K562 (cell line): ENCODE measurements around the gene DRC1. TPM values are rescaled to one million over a fixed set of nuclear protein-coding genes. Genes with fewer than 3 reads are reported as not detected.
A peak's percentile ranks its signal among the peaks of the same experiment; 100 is the strongest.

Source experiments
- ATF1 ChIP-seq, 2 experiments: fragments of 450-650 bp in 1 of 2; IDR thresholded peaks; 2 replicates each; pipeline ENCODE4 v1.6.1; 2016; ENCODE audit warnings: missing compliant biosample characterization in 1 of 2, missing genetic modification characterization in 1 of 2
- CBFB ChIP-seq: sonication (generic); formaldehyde crosslinking; IDR thresholded peaks from 2 replicates; pipeline ENCODE4 v1.4.0; 2020; ENCODE audit warnings: mild to moderate bottlenecking, missing genetic modification reagents
- CREM ChIP-seq: IDR thresholded peaks from 2 replicates; pipeline ENCODE4 v1.6.1; 2014; ENCODE audit warnings: antibody characterized with exemption, low read depth
- DNMT1 ChIP-seq: fragments of 450-650 bp; IDR thresholded peaks from 2 replicates; pipeline ENCODE4 v1.6.1; 2016; ENCODE audit warnings: antibody characterized with exemption, mild to moderate bottlenecking
- DPF2 ChIP-seq: fragments of 450-650 bp; IDR thresholded peaks from 2 replicates; pipeline ENCODE4 v1.6.1; 2016
- EP400 ChIP-seq: fragments of 450-650 bp; IDR thresholded peaks from 2 replicates; pipeline ENCODE4 v1.6.1; 2017; ENCODE audit warnings: antibody characterized with exemption, mild to moderate bottlenecking, moderate library complexity
- ETV1 ChIP-seq: fragments of 450-650 bp; conservative IDR thresholded peaks from 2 replicates; pipeline ENCODE4 v1.6.1; 2016; ENCODE audit warnings: missing genetic modification characterization, control low read depth, low read depth, missing compliant biosample characterization
- FOXJ2 ChIP-seq: fragments of 200-800 bp; sonication (Bioruptor generic); IDR thresholded peaks from 2 replicates; pipeline ENCODE4 v1.6.1; 2016; ENCODE audit warnings: missing genetic modification characterization, missing compliant biosample characterization
- HMG20B ChIP-seq: fragments of 250-450 bp; sonication (Bioruptor Pico); IDR thresholded peaks from 2 replicates; pipeline ENCODE4 v1.5.0; 2021; ENCODE audit warnings: mild to moderate bottlenecking
- HNRNPH1 ChIP-seq: fragments of 200-400 bp; formaldehyde crosslinking; optimal IDR thresholded peaks from 2 replicates; pipeline ENCODE3; 2017; ENCODE audit warnings: low read depth, mild to moderate bottlenecking, low read length, moderate library complexity
- KAT8 ChIP-seq: fragments of 450-650 bp; IDR thresholded peaks from 2 replicates; pipeline ENCODE4 v1.6.1; 2016; ENCODE audit warnings: low read depth, mild to moderate bottlenecking
- KLF13 ChIP-seq: fragments of 450-650 bp; IDR thresholded peaks from 2 replicates; pipeline ENCODE4 v1.6.1; 2016; ENCODE audit warnings: missing genetic modification characterization, low read depth, mild to moderate bottlenecking, missing compliant biosample characterization, moderate library complexity, borderline replicate concordance
- MAFF ChIP-seq: IDR thresholded peaks from 2 replicates; pipeline ENCODE4 v1.6.1; 2012; ENCODE audit warnings: low read length, improper control_type of control experiment
- RBM22 ChIP-seq: fragments of 200-400 bp; formaldehyde crosslinking; IDR thresholded peaks from 2 replicates; pipeline ENCODE4 v1.6.1; 2018; ENCODE audit warnings: low read length, low read depth; ENCODE audit not compliant: poor library complexity, severe bottlenecking
- SMARCA4 ChIP-seq: fragments of 450-650 bp; IDR thresholded peaks from 2 replicates; pipeline ENCODE4 v1.6.1; 2016
- TAF1 ChIP-seq: IDR thresholded peaks from 2 replicates; pipeline ENCODE4 v1.6.1; 2011; ENCODE audit warnings: mild to moderate bottlenecking, low read length, moderate library complexity; ENCODE audit not compliant: insufficient read depth, control insufficient read depth, severe bottlenecking; ENCODE audit errors: extremely low read depth
- TRIM24 ChIP-seq, 2 experiments: fragments of 450-650 bp; IDR thresholded peaks; 2 replicates each; pipeline ENCODE4 v1.6.1; 2016
- YBX1 ChIP-seq: fragments of 450-650 bp; IDR thresholded peaks from 2 replicates; pipeline ENCODE4 v1.7.1; 2016; ENCODE audit warnings: mild to moderate bottlenecking
- ZBTB7A ChIP-seq: IDR thresholded peaks from 2 replicates; pipeline ENCODE4 v1.6.1; 2011; ENCODE audit warnings: low read depth, mild to moderate bottlenecking, low read length, moderate library complexity, borderline replicate concordance; ENCODE audit not compliant: control insufficient read depth
- polyA plus RNA-seq, 8 experiments: library from polyadenylated mRNA; depleted of rRNA in 4 of 8; stranded (reverse) in 5 of 8; unstranded in 3 of 8; fragments of >200 nt; fragmentation: Nextera tagmentation in 2 of 8; fragmentation: Illumina TruSeq in 1 of 8; extraction: Ambion mirVana in 2 of 8; extraction: Trizol in 1 of 8; gene quantifications; 2 replicates each; pipeline versions ENCODE4 v1.2.1 to v1.2.3, GENCODE V29; 2011 to 2014; ENCODE audit warnings: inconsistent platforms in 1 of 8, missing spikeins in 1 of 8
- total RNA-seq, 7 experiments: library from RNA; depleted of rRNA in 6 of 7; stranded (reverse); fragments of >200 nt in 6 of 7; fragmentation: Illumina TruSeq in 2 of 7; extraction: Trizol in 2 of 7; gene quantifications; 2 replicates each; pipeline versions ENCODE4 v1.2.1 to v1.2.3, GENCODE V29; 2011 to 2021; ENCODE audit warnings: low replicate concordance in 1 of 7
- TF ChIP-seq, protein P1 (sequence below): fragments of 450-650 bp; IDR thresholded peaks from 2 replicates; pipeline ENCODE4 v1.6.1; 2016; ENCODE audit warnings: low read depth, mild to moderate bottlenecking, moderate library complexity
- TF ChIP-seq, protein P2 (sequence below), 2 experiments: fragments of 450-650 bp; conservative IDR thresholded peaks; 2 replicates each; pipeline ENCODE4 v1.6.1; 2017; ENCODE audit warnings: mild to moderate bottlenecking in 2 of 2, moderate library complexity in 2 of 2
- TF ChIP-seq, protein P3 (sequence below): fragments of 250-450 bp; sonication (Bioruptor Pico); IDR thresholded peaks from 2 replicates; pipeline ENCODE4 v1.4.0; 2020; ENCODE audit warnings: borderline replicate concordance
- TF ChIP-seq, protein P4 (sequence below), 2 experiments: fragments of 450-650 bp; IDR thresholded peaks; 2 replicates each; pipeline ENCODE4 v1.6.1; 2016
- TF ChIP-seq, protein P5 (sequence below), 2 experiments: fragments of 450-650 bp in 1 of 2; sonication (generic) in 1 of 2; formaldehyde crosslinking; conservative IDR thresholded peaks; 2 replicates each; pipeline versions ENCODE4 v1.4.0 to v1.8.1; 2020 to 2022; ENCODE audit warnings: mild to moderate bottlenecking in 1 of 2, missing genetic modification reagents in 1 of 2

DRC1 gene
- total and polyA plus RNA-seq, 9 of the 15 experiments (the other 6 are each of a cell fraction or from before 2014, with no cell fraction given), result 0.07 to 0.10 TPM; not detected in 7

DNA sequence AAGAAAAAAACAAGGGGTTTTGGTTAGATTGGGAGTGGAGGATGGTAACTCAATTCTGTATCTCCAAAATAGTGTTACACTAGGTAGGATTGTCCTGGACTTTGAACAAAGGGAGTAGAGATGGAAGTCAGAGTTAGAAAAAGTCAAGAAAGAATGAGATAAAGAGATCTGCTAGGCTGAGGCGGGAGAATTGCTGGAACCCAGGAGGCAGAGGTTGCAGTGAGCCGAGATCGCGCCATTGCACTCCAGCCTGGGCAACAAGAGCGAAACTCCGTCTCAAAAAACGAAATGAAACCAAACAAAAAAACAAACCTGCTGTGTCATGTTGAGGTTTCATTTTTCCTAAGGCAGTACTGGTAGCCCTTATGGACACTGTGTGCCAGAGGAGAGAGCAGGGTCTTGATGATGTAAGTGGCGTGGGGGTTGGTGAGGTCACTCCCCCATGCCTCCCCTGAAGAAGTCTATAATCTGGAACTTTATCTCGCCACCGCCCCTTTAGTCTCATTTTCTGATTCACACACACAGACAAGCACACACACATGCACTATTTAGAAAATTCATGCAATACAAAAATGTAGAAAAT lies 10.5 kb downstream of the DRC1 start (continued):
- TF ChIP-seq SMARCA4, result peak; percentile 94
- peak; percentile 86 for TF ChIP-seq MAFF
- no peak for TF ChIP-seq DNMT1
- TF ChIP-seq, protein P1, sequence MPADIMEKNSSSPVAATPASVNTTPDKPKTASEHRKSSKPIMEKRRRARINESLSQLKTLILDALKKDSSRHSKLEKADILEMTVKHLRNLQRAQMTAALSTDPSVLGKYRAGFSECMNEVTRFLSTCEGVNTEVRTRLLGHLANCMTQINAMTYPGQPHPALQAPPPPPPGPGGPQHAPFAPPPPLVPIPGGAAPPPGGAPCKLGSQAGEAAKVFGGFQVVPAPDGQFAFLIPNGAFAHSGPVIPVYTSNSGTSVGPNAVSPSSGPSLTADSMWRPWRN, result no peak
- TF ChIP-seq KLF13 (tag), result peak; percentile 85; the same call in 1 of the 2 replicates
- TF ChIP-seq, protein P2, sequence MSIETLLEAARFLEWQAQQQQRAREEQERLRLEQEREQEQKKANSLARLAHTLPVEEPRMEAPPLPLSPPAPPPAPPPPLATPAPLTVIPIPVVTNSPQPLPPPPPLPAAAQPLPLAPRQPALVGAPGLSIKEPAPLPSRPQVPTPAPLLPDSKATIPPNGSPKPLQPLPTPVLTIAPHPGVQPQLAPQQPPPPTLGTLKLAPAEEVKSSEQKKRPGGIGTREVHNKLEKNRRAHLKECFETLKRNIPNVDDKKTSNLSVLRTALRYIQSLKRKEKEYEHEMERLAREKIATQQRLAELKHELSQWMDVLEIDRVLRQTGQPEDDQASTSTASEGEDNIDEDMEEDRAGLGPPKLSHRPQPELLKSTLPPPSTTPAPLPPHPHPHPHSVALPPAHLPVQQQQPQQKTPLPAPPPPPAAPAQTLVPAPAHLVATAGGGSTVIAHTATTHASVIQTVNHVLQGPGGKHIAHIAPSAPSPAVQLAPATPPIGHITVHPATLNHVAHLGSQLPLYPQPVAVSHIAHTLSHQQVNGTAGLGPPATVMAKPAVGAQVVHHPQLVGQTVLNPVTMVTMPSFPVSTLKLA (conservative IDR thresholded peaks at IDR 0.05), result peak; percentile 48 to 78; a peak in 3 of 4 replicates
- TF ChIP-seq KAT8, result no peak
- TF ChIP-seq HNRNPH1, result no peak
- peak; percentile 92 for TF ChIP-seq ZBTB7A
- TF ChIP-seq EP400, result peak; percentile 86
- peak; percentile 85 for TF ChIP-seq FOXJ2 (tag)
- peak; percentile 30 to 73; a peak in 3 of 4 replicates for TF ChIP-seq TRIM24 (IDR thresholded peaks at IDR 0.05)
- peak; percentile 93 for TF ChIP-seq CREM
- TF ChIP-seq, protein P3, sequence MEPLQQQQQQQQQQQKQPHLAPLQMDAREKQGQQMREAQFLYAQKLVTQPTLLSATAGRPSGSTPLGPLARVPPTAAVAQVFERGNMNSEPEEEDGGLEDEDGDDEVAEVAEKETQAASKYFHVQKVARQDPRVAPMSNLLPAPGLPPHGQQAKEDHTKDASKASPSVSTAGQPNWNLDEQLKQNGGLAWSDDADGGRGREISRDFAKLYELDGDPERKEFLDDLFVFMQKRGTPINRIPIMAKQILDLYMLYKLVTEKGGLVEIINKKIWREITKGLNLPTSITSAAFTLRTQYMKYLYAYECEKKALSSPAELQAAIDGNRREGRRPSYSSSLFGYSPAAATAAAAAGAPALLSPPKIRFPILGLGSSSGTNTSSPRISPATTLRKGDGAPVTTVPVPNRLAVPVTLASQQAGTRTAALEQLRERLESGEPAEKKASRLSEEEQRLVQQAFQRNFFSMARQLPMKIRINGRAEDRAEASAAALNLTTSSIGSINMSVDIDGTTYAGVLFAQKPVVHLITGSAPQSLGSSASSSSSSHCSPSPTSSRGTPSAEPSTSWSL (CRISPR knock-in tag), result no peak
- TF ChIP-seq DPF2, result peak; percentile 95
- TF ChIP-seq RBM22, result no peak
- TF ChIP-seq HMG20B, result no peak
- peak; percentile 51 for TF ChIP-seq TAF1
- TF ChIP-seq, protein P4, sequence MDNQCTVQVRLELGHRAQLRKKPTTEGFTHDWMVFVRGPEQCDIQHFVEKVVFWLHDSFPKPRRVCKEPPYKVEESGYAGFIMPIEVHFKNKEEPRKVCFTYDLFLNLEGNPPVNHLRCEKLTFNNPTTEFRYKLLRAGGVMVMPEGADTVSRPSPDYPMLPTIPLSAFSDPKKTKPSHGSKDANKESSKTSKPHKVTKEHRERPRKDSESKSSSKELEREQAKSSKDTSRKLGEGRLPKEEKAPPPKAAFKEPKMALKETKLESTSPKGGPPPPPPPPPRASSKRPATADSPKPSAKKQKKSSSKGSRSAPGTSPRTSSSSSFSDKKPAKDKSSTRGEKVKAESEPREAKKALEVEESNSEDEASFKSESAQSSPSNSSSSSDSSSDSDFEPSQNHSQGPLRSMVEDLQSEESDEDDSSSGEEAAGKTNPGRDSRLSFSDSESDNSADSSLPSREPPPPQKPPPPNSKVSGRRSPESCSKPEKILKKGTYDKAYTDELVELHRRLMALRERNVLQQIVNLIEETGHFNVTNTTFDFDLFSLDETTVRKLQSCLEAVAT (IDR thresholded peaks at IDR 0.05), result peak in 1 of 2 experiments; percentile 86; a peak in 3 of 4 replicates
- TF ChIP-seq ATF1 (CRISPR knock-in tag; IDR thresholded peaks at IDR 0.05), result no peak
- TF ChIP-seq ATF1 (tag; IDR thresholded peaks at IDR 0.05), result peak; percentile 94
- no peak for TF ChIP-seq ETV1 (tag)
- no peak for TF ChIP-seq CBFB (CRISPR knock-in tag)
- TF ChIP-seq, protein P5, sequence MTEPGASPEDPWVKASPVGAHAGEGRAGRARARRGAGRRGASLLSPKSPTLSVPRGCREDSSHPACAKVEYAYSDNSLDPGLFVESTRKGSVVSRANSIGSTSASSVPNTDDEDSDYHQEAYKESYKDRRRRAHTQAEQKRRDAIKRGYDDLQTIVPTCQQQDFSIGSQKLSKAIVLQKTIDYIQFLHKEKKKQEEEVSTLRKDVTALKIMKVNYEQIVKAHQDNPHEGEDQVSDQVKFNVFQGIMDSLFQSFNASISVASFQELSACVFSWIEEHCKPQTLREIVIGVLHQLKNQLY (CRISPR knock-in tag; conservative IDR thresholded peaks at IDR 0.05), result no peak
- TF ChIP-seq YBX1, result no peak
